Measurements from ENCODE around the gene ASTL. TPM values are rescaled to one million over a fixed set of nuclear protein-coding genes. Genes with fewer than 3 reads are reported as not detected.

Gene ASTL
- total RNA-seq, 1 donor from 2014 or later, result 0.28 TPM

DNA sequence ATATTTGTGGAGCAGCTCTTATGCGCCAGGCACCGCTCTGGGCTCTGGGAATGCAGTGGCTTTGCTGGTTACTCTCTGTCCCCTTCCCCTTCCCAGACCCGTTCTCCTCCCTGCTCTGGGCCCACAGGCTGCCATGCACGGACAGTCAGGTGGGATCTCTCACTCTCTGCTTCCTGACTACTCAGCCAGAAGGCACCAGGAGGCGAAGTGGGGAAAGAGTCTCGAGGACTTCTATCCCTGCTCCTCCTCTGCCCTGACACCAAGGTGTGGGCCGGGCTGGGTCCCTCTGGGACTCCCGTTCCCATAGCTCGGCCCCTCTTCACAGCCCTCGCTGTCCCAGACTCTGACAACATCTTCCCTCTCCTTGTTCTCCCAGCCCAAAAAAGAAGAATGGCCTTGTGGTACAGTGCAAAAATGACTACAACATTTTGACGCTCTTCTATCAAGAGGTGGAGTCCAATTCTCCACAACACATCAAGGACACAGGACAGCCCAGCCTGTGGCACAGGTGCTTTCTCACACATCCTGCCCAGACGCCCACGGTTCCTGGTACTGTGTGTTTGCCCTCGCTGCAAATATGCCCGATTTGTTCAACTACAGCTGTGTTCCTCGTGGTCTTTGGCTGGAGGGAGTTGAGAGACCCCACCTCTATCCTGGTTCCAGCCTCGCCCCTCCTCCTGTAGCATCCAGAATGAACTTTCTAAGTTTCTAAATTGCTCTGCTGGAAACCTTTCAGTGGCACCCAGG, 21.0 kb upstream of the ASTL start:
- ATAC-seq, result no peak

DNA sequence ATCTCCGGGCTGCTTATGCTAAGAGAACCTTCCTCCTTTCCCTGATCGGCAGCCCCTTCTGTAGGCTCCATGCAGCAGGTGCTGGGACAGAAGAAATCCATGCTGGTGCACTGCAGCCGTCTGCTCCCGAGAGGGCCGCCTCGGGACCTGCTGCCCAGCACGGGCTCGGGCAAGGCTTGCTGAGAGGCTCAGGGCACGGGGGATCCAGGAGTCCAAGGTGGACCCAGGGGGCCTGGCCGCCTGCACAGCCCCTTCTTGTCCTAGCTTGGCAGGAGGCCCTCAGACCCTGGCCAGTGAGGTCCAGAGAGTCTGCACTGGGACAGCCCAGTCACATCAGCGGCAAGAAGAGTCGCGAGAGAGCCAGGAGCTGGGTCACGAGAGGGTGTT, 20.2 kb upstream of the ASTL start:
- no peak for ATAC-seq

DNA sequence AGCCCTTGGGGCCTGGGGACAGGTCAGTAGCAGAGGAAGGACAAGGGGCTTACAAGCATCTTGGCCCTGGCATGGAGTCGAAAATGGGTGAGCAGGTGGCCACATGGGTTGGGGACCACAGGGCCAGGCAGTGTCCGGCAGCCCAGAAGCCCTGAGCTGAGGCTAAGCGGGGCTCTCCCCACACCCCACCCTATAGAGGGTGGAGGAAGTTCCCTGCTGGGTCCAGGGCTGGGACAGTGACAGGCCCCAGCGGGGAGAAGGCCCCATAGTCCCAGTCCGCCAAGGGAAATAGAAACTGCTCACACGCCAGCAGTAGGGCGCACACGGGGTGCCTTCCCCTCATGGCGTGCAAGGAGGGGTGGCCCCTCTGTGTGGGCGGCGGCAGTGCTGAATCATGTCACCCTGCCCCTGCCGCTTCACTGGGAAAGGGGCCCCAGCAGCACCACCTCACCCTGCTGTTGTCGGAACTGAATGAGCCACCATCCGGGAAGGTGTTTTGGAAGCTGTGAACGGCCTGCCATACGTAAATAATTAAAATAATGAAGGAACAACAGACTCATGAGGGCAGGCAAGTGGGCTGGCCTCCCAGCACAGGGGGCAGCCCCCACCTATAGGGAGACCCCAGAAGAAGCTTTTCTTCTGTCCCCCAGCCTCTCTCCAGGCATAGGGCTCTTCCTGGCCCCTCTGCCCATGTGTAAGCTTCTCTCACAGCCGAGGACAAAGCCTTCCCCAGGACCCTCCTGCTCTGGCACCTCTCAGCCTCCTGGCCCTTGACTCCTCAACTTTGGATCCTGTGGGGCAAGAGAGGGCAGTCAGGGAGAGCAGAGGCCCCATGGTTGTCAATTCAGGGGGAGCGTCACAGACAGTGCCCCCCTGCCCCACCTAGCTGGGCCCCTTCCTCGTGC, 19.6 kb upstream of the ASTL start:
- ATAC-seq, result peak; percentile 17

DNA sequence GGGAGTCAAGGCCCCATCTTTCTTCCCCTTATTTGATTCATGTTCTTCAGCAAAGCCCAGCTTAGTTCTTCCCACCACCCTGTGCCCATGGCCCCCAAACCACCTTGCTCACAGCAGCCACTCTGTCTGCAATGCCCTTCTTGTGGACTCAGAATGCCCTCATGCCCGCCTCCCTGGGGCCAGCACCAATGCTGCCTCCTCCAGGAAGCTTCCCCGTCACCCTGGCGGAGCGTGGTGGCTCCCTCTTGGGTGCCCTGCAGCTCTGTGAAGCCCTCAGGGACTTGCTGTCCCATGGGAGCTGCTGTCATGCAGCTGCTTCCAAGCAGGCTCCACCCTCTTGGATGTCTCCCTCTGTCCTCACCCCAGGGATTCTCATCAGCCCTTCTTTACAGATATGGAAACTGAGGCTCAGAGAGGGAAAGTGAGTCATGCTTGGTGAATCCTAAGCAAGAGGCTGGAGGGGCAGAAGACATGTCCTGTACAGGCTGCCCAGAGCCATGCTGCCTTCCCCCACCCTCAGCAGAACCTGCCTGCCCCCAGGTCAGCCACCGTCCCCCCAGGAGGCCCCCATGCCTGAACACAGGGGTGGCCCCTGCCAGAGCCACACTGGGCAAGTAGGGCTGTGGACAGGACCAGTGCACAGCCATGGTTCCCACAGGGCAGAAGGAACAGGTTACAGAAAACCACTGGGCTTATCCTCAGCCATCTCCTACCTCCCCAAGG, 18.8 kb upstream of the ASTL start:
- ATAC-seq, result no peak

DNA sequence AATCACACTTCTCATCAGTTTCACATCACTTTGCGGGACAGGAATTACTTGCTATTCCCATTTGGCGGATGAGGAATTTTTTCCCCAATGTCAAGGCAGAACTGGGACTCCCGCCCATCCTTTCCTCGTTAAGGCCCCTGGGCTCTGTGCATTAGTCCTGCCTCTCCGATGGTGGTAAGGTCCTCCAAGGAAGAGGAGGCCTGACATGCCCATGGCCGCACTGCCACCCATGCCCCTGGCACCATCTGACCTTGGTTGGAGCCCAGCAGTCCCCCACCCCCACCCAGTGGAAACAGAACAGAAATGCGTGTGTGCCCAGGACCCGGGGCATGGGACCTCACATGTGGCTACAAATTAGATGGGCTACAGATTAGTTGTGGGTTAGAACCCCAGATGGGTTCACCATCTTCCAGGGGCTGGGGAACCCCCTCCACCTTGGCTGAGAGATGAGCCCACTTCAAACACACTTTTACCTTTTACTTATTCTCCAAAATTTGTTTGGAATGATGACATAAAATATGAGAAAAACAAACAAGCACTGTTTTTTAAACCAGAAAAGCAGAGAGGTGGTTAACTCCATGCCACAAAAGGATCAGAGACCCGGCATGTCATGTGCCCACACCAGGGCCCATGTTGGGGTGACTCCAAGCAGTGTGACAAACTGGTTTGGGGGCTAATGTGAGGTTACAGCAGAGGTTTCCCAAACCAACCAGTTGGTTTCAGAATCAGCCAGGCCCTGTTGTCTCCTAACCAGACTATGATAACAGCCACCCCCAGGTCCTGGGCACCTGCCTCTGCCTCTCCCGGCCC, 17.9 kb upstream of the ASTL start:
- ATAC-seq, result no peak

DNA sequence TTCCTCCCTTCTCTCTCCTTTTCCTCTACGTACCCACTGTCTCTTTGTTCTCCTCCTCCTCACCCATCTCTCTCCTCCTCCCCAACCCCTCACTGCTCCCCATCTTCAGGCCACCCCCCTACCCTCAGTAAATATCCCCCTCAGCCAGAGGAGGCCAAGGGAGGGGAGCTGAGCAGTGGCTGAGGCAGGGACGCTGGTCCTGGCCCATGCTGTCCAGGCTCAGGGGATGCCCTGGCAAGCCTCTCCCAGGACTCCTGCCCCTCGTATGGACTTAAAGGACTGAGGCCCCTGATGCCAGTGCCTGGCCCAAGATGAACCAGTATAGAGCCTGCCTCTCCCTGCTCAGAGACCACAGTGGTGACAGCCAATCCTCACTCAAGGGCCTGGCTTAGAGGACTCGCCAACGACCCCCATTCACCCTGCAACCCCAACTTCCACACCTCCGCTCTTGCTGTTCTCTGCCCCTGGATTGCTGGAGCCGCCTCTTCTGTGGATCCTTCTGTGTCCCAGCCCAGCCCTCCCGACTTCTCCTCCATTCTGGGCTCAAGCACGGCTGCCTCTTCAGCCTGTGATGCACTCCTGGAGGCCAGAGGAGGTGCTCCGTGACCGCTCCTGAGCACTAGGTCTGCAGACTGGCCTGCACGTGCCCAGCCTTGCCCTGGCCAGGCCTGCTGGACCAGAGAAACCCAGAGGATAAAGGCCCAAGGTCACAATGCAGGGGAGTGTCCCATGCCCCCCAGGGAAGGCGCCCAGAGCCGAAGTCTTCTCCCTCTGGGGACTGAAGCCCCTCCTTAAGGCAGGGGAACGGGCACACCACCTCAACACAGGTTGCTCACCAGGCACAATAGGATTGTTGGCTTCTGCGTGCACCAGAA, 16.4 kb upstream of the ASTL start:
- no peak for ATAC-seq

DNA sequence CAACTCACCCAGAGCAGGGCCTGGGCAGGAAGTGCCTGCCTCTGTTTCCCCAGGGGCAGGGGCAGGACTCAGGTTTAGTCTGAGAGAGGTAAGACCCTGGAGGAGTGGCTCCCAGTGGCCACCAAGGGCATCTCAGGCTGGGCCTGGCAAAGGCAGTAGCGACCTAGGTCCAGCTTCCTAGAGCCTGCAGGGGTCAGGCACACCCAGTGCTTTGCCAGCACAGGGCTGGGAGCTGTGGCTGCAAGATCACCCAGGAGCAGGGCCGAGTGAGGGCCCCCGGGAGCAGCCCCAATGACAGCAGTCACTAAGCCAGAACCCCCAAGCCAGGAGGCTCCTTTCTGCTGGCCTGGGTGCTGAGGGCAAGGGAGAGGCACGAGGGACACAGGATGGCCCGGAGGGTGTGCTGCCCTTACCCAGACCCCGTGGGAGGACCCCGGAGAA, 15.7 kb upstream of the ASTL start:
- ATAC-seq, result no peak

DNA sequence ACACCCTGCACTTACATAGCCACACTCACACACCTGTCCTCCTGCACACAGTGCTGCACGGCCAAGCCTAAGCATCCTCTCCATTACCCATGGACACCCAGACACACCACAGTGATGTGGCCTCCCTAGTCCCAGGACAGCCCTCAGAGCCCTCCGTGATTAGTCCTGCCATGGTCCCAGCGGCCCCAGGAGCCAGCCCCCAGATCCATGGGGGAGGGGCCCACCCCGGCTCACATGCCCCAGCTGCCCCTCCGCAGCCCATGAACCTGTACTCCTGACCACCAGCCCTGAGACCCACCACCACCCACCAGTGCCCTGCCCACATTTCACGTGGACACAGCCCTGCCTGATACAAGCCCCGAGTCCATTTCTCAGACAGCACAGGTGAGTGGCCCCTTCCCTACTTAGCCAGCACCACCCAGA, 15.0 kb upstream of the ASTL start:
- no peak for ATAC-seq

DNA sequence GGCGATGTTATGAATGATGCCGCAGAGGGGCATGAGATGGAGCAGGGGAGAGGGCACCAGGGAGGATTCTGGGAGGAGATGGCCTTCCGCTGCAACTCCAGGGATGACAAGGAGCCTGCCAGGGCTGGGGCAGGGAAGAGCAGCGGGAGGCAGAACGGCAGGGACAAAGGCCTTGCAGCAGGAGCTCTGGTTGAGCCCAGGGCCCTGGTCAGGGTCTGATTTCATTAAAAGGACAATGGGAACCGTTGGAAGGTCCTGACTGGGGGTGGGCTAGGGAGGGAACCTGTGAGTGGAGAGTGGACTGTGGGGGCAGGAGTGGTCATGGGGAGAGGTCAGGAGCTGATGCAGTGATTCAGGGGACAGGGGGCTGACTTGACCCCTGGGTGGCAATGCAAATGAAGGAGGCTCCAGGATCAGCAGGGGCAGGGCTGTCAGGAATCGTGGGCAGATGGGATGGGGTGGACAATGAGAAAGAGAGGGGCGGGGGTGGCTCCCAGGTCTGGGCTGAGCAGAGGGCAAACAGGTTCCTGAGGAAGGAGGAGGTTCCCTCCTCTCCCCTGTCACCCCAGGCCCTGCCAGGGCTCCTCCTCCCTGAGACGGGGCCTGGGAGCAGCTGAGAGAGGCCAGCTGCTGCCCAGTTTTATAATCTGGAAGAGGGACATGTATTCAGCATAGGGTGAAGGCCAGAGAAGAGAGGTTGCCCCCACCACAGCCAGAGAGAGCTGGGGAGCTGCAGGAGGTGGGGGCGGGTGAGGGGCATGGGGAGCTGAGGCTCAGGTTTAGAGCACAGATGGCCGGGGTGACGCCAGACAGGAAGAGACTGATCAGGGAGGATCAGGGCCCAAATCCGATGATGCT, 14.2 kb upstream of the ASTL start:
- no peak for ATAC-seq

DNA sequence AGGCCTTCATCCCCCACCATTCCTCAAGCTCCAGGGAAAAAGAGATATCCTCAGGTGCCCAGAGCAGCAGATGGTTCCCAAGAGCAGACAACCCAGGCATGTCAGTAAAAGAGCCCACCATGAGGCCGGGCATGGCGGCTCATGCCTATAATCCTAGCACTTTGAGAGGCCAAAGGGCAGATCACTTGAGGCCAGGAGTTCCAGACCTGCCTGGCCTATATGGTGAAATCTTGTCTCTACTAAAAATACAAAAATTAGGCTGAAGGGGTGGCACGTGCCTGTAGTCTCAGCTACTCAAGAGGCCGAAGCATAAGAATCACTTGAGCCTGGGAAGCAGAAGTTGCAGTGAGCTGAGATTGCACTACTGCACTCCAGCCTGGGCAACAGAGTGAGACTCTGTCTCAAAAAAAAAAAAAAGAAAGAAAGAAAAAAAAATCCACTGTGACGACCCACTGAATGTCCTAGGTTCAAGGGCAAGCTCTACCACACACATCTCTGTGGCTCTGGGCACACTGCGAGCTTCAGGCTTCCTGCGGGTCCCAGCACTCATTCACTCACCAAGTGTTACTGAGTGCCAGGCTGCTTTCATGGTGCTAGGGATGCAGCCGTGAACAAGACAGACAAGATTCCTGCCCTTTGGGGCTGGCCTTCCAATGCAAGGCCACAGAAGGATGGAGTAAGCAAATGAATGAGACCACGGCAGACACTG, 13.4 kb upstream of the ASTL start:
- no peak for ATAC-seq

DNA sequence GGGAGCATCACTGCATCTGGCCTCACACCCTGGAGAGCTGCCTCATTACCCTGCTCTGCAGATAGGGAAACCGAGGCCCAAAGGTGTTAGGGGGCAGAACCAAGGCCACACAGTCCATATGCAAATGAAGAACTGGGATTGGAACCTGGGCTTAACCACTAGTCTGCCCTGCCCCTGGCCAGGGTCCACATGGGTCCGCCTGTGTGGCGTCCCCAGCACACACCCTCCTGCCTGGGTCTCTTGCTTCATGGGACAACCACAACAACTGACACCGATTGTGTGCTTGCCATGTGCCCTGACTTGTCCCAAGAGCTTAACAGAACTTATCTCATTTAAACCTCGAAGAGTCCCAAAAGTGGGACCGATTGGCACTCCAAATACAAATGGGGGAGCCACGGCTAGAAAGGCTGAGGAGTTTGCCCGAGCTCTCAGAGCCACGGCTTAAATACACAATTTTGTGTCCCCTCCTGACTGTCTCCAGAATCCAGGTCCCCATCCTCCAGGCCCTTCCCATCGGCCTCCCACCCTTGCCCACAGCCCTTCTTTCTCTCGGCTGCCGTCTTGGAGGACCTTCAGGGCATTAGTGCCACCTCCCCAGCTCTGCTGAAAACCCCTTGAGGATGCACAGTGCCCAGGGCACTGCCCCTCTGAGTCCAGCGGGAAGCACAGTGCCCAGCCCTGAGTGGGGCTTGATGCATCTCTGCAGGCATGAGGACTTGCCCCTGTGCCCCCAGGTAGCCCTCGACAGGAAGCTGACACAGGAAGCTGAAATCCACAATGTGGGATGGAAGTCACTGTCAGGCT, 12.7 kb upstream of the ASTL start:
- ATAC-seq, result no peak

DNA sequence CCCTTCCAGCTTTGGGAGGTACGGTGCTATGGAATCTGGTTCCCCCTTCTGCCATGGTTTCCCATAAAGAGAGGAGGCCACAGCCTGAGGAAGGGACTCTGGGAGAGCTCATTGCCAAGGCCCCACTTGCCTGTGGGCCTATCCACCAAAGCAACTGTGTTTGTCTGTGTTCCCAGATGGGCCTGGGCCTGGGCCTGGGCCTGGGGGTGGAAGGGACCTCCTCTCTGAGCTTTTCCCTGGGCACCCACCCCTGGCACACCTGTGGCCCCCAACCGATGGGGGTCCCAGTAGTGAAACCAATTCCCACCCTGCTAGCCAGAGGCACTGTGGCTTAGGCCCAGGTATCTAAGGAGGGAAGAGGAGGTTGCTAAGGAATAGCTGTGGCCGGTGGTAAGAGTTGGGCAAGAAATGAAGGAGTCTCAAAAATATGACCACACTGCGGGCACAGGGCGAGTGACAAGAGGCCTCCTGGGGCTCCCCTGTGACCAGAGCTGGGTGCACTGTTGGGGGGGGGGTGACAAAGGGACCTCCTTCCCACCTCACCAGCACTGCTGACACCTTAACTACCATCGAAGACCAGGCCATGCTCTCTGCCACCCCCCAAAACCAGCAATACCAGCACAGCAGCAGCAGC, 11.8 kb upstream of the ASTL start:
- ATAC-seq, result no peak

DNA sequence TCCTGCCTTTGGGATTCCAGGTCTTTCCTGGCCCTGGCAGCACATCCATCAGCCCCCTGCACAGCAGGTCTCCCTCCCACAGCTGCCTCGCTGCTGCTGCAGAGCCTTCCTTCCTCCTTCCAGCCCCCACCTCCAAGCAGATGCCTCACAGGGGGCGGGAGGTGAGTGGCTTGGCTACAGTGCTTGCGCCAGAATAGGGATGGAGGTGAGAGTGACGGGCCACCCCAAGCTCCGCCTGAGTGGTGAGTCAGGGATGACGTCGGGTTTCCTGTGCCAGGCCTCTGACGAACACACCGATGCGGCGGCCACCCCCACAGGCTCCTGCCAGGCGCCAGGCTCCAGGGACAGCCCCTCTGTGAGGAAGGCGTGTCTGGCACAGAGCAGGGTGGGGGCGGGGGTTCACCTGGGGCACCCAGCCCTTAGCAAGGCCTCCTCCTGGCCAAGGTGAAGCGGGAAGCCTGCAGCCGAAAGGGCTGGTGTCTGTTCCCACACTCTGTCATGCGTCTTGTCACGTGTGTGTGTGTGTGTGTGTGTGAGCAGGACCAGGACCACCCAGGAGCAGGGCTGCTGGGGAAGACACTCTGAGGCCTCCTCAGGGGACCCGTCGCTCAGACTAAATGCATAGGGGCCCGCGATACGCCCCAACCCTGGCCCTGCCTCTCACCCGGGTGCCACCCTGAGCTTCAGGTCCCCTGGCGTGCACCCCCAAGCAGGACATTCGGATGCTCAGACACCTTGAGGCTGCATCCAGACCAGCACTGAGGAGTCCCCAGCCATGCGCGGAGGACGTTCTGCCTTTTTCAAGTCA, 10.3 kb upstream of the ASTL start:
- ATAC-seq, result peak; percentile 83

DNA sequence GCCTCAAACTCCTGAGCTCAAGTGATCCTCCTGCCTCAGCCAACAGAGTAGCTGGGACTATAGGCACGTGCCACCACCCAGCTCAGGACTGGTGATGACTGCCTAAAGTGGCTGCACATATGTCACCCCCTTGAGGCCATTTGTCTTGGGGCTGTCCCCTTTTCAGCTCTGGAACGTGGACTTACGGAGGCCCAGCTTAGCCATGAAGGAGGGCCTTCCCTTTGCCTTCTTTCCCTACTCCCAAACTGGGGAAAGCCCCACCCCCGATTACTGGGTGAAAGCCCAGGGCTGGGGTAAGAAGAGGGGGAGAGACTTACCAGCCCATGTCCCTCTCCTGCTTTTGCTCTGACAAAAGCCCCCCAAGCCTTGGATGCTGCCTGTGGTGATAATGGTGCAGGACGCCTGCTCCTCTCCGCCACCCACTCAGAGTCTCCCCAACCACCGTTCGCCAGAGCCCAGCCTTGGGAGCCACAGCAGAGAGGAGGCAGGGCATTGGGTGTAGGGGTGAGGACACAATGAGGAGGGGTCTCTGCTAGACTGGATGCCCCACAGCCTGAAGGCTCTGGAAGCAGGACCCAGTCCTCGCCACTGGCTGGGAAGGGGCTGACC, 9.4 kb upstream of the ASTL start:
- ATAC-seq, result no peak

DNA sequence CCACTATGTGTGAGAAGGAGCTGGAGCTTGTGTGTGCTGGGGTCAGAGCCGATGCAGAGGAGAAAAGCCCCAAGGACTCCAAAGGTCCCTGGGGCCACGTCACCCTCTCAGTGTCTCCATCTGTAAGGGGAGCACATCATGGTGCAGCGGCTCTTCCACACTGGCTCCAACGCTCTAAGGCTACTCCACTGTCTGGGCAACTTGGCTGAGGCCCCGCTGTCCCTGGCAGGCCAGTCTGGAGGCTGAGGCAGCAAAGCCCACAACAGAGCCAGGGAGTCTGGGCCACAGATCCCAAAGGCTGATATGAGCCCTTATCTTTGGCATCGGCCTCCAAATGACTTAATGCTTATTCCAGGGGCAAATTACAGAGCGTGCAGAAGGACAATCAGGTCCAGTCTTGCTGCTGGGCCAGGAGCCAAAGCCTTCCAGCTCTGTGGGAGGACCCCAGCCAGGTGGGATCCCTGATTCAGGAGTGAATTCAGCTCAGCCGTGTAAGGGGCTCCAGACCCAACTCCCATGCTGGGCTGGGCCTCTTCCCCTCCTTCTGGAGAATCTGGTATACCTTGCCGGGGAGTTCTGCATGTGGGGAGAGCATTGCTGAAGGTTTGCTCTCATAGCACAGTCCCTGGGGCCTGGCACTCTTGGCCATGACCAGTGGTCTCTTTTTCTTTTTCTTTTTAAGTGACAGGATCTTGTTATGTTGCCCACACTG, 8.7 kb upstream of the ASTL start:
- ATAC-seq, result no peak
